SHP77 treated with DMSO at 0.1 percent for 48 hours (cell line): ENCODE data around the gene C1orf198.

Source experiments
- DNase-seq: peaks from one replicate; lab custom pipeline; 2025; lab: John Stamatoyannopoulos, UW

Gene C1orf198

DNA sequence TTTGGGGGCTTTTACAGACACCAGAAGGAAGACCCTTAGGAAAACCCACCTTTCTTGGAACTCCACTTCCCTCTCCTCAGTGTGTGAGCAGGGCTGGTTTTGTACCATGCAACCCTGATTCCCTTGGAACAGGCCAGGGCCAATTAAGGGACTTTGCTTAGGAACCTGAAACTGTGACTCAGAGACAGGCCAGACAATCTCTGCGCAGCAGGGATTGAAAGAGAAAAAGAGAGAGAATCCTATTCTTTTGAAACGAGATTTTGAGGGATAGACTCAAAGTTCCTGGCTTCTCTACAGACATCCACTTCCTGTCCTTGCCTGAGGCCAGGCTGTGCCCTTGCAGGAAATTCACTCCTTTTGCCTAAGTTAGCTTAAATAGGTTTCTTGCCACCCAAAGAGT lies 23.1 kb upstream of the C1orf198 start:
- no peak for DNase-seq

DNA sequence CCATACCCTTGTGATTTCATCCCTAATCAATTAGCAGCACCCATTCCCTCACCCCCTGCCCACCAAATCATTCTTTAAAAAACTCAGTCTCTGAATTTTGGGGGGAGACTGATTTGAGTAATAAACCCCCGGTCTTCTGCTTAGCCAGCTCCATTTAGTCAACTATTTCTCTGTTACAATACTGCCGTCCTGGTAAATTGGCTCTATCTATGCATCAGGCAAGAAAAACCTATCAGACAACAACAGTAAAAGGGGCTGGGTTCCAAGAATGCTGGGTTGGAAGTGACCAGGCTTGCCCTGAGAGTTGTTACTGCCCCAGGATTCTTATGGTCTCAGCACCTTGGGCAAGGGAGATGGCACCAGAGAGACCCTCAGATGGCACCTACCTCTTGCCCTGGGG lies 16.3 kb upstream of the C1orf198 start:
- DNase-seq: no peak

DNA sequence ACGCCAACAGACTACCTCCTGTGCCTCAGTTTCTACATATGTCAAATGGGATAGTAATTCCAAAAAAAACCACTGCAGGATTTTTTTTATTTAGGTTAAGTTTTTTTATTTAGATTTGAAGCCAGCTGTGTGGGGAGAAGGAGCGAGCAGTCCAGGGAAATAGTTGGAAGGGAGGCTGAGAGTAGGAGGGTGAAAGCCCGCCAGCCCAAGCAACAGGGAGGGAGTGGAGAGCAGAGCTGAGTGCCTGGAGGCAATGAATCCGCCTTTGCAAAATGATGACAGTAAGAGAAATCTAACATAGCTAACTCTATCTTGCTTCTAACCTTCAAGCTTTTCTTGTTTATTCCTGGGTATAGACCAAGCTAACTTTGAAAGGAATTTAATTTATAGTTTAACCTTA lies 15.6 kb upstream of the C1orf198 start:
- DNase-seq: no peak

DNA sequence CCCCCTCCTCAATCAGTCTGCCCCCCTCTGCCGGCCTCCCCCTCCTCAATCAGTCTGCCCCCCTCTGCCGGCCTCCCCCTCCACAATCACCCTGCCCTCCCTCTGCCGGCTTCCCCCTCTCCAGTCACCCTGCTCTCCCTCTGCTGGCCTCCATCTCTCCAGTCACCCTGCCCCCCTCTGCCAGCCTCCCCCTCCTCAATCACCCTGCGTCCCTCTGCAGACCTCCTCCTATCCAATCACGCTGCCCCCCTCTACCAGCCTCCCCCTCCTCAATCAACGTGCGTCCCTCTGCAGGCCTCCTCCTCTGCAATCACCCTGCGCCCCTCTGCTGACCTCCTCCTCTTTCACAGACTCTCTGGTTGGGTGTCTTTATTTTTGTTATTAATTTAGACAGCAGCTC lies 11.5 kb upstream of the C1orf198 start:
- no peak for DNase-seq

DNA sequence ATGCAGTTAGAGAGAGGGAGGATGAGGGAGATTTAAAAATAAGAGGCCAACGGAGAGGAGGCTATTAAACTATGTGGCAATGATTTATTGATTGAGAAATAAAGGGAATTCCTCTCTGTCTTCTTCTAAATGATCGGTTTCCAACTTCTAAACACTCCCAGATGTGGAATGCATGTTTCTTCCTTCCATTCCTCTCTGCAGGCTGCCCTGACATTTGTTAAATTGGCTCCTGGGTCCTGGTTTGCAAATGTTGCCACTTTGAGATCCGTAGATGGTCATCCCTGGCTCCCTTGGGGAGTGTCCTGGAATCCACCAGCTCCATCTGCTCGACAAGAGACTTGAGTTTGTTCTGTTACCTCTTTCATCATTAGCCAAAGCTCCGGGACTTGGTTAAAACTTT lies 10.3 kb upstream of the C1orf198 start:
- DNase-seq: no peak

DNA sequence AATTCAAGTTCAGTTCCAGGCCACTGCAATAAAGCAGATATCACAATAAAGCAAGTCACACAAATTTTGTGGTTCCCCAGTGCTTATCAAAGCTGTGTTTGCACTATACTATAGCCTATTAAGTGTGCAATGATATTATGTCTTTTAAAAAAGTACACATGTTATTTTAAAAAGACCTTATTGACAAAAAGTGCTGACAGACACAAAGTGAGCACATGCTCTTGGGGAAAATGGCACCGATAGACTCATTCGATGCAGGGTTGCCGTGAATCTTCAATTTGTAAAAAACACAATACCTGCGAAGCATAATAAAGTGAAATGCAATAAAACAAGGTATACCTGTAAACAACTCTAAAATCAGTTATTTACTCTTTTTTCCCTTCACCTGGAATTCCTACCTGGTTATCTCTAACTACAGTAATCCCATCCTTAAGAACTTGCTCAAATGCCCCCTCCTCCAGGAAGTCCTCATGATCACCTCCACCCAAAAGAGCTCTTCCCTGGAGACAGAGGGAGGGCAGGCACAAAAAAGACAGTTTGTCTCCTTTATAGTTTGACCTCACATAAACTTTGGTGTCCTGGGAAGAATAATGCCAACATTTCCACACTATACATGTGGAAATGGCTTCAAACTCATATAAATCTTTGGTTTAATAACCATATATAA lies 9.7 kb upstream of the C1orf198 start:
- DNase-seq: no peak

DNA sequence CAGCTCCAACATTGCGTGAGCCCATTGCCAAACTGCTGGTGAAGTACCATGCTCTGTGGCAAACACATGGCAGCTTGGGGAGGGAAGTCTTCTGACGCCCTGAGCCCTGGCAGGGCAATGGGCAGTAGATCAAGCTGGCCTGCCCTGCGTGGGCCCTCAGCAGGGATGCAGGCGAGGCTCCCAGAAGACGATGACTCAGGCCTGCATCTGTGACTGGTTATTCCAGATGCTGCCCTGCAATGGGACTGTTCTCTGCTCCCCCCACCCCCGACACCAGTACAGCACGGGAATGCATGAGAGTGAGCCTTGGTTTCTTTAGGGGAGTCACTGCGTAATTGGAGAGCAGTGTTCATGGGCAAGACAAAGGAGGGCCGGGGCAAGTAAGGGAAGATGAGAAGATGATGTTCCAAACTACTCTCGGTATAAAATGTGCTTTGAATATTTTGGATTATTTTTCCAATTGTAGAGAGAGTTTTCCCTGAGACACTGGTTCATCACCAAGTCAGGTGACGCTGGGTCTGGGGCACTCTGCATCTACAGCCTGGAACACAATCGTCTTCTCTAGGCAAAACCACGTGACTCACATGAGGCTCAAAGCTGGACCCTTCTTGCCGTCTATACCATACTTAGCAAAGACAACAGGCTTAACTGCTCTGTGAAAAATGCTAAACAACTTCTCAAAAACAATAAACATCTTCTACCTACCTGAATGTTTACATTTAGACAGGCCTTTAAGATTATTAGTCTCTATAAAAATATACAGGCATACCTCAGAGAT lies 9.0 kb upstream of the C1orf198 start:
- DNase-seq: no peak

DNA sequence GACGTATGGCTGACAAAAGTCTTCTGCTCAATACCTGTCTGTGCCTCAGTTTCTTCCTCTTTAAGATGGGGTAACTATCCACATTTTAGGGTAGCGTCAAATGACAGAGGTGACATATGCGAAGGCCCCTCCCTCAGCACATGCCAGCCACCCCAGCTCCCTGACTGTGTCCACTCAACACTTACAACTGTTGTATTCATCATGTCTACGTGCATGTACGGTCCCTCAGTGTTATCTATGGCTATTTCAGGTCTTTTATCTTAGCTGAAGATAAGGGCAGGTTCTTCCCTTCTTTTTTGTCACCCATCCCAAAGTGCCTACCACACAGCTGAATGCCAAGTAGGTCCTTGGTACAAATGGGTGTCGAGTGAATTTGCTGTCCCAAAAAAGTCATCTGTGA lies 8.3 kb upstream of the C1orf198 start:
- no peak for DNase-seq

DNA sequence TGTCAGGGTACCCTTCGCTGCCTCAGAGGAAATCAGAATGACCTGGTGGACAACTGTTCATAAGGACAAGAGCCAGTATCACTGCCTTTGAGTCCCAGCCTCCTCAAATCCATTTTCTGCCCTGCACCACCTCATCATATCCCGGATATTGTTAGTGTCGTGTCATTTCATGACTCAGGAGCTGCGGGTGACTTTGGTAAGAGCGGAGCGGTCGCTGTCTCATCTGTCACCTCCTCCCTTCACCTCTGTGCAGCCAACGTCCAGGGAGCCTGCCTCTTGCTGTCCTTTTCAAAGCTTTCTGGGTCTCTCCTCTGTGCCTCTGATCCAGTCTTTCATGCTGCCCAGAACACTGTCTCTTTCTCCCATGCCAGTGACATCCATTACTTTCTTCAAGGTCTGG lies 7.0 kb upstream of the C1orf198 start:
- no peak for DNase-seq

DNA sequence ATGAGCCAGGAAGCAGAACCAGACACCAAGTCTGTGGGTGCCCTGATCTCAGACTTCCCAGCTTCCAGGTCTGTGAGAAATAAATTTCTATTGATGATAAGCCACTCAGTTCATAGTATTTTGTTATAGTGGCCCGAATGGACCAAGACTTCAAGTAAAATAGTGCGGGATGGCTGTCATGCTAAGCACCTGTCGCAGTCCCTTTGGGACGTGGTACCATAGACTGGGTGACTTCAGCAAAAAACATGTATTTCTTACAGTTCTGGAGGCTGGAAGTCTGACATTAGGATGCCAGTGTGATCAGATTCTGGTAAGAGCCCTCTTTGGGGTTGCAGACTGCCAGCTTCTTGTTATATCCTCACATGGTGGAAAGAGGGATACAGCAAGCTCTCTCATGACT lies 2.6 kb upstream of the C1orf198 start:
- no peak for DNase-seq

DNA sequence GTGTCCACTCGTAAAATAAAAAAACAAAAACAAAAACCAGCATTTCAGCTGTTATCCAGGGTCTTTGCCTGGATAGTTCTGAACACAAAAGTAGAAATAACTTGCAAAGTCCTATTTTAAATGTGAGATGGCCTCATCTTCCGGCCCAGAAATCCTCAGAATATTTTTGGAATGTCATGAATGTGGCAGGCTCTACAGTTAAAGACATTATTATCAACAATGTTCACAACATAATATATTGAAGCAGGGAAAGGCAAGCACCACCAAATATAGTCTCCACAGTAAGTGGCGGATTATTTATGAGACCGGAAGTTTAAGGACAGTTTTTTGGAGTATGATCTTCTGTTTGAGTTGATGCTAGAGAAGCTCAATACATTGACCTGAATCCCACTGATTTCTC lies 1.2 kb upstream of the C1orf198 start:
- no peak for DNase-seq

DNA sequence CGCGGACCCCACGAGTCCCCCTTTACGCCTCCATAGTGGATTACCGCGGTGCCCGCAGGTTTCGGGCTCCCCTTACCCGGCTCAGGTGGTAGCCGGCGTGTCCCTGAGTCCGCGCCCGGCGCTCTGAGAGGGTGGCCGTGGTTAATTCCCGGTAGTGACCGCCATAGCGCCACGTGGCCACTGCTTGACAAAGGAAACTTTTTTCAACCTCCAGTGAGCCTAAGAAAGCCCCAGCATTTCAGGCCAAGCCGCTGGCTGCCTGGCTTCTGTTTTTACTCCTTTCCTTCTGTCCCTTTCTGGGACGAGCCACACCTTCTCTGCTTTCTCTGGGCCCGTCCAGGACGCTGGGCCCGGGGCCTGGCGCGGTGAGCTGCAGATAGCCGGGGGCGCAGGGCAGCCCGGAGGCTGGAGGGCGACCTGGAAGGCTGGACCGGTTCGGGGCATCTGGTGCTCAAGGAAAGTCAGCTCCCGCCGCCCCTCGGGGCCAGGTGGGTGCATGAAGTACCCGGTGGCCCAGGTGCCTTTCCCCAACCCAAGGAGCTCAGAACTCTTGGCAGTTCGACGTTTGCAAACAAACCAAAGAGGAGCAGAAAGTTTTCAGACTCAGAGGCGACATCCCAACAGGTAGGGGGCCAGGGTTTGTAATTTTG lies 540 bp upstream of the C1orf198 start:
- peak; percentile 28 for DNase-seq

DNA sequence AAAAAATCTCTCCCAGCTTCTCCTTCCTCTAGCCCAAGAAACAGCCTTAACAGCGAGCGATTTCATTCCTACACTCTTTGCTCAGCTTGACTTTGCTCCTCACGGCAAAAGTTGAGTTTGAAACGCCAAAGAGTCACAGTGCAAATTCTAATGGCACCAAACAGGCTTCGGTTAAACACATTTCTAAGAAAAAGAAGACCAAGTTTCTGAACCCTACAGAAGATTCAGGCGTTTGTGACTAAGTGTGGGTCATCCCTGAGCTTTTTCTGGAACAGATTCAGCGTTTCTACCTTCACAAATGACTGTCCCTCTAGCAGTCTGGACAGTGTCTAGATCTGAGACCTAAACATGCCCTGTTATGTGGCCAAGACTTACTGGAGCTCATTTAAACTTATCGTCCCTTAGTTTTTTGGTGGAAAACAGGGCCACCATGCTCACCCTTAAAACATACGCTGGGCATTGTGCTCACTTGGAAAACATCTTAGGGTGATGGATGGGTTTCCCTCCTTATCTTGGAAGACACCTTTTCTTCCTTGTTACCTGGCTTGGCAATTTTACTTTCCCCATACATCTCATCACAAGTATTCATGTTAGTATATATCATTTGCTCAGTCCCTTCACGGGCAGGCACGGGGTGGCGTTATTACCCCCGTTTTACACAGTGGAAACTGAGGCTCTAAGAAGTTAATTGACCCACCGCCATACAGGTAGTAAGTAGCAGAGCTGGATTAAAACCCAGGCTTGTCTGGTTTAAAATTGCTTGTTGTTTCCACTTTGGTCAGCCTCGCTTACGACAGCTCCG lies 1.0 kb downstream of the C1orf198 start:
- no peak for DNase-seq

DNA sequence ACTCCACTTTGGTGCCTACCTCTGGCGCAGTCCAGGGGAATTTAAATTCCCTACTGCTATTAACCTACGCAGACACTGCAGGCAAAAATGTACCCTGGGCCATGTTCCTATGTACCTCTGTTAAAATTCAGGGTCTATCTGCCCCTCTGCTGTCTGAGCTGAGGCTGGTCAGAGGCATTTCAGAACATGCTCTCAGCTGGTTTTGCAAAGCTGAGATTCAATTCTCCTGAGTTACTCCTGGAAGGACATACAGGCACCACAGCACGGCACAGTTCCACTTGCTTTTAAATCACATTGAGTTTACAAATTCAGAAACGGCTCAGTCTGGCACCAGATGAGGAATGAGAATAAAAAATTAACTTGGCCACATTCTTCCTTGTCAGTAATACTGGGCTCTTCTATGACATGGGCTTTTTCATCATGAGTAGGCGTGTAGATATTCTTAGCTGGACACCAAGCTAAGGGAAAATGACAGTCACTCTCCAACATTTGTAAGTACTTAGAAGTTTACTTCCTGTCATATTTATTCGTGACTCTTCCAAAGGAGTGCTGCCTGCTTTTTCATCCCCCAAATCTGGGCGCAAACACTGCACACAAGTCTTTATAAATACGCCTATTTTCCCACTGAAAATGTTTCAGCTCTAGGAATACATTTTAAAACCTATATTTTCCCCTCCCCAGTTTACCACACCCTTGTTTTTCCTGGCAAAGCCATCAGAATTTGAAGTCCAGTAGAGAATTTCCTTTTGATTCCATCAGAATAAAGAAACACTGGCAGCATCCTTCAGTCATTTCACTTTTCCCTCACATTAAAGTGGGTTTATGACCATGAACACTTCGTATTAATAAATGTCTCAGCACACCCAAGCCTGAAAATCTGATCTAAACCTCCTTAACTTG lies 1.9 kb downstream of the C1orf198 start:
- no peak for DNase-seq

DNA sequence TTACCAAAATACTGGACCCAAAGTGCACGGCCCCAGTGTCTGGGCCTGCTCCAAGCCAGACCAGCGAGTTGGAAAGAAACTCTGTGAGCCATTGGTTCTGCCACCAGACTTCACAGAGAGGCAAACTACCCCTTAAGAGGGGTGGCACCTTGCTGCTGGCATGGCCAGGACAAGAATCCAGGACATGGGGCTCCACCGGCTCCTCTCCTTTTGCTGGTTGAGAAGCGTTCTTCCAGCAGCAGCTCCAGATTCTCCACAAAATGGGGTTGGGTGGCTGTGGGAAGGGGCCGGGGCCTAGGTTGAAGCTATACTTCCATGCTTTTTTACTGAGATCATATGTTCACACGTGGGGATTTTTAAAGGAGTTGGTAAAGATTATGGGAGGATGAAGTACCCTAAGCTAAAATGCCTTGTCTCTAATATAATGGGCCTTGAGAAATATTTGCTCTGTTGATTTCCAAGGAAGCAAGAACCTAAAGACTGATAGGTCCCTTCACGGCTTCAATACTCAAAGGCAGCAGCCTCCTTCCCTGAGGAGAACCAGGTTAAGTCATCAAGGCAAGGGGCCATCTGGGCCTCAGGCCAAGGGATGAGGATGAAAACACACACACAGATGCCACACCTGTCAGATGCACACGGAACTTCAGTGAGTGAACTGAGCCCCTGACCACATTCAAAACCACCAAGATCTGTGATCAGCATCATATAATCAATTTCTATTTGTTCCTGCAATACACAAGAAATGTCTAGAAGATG lies 3.1 kb downstream of the C1orf198 start:
- no peak for DNase-seq

DNA sequence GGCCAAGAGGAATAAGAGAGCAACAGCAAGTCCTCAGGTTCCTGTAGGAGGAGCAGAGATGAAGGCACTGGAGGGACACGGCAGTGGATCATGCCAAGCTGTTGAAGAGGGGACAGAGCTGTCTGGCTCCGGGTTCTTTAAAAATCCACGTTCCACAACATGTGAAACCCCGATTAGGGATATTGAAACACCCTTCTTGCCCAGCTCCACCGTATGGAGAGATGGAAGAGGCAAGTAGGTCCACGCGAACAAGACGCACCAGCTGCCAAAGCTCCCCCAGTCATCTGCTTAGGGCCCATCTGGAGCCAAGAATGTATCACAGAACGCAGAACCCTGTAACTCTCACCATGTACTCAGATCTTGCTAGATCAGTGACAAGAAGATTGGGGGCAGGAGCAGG lies 3.9 kb downstream of the C1orf198 start:
- no peak for DNase-seq

DNA sequence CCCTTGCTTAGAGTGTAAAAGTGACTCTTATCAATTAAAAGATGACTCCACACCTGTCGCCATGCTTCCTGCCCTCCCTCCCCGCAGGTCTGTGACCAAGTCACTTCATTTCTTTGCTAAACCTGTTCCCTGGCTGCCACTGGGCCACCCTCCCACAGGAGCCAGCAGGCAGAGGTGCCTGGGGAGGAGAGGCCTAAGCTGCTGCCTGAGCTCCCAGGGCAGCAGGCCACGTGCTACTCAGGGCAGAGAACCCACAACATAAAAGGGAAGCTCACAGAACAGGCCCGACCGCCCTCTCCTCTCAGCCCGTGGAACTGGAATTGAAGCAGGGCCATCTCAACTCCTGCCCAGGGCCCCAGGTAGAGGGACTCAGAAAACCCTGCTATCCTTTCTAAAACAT lies 4.9 kb downstream of the C1orf198 start:
- DNase-seq: no peak

DNA sequence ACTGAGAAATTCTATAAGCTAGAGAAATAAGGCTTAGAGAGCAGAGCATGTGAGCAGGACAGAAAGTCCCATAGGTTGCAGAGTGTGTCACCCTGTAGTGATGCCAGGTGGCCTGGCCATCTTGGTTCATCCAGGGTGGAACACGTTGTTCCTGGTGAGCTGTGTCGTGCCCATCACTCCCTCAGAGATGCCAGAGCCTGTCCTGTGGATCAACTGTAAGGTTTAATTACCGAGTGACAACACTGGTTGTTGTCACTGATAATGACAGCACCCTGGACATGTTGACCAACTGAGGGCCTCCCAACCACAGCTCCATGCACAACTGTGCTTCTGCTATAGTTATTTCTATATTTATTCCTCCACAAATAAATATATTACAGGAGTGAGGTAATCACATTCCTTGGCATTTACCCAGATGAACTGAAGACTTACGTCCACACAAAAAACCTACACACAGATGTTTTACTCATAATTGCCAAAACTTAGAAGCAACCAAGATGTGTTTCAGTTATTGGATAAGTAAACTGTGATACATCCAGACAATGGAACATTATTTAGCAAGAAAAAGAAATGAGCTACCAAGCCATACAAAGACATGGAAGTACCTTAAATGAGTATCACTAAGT lies 6.2 kb downstream of the C1orf198 start:
- DNase-seq: no peak

DNA sequence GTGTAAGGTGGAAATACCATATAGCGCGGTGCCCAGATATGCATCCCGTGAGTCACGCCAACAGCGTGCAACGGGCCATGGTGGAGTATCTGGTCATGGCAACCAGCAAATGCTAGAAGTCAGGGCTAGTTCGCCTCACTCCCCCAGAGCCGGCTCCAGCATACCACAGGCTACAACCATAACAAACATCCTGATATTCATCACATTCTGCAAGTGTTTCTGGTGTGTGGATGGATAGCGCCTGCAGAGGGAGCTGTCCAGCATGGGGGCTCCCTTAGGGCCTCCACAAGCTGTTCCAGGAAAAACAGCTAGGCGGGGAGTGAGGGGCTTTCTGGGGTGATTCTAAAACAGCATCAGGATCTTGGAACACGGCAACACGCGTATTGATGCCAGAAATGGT lies 6.8 kb downstream of the C1orf198 start:
- no peak for DNase-seq
